GM18867 (cell line): ENCODE data around the gene ILDR2.

Source experiments
- ATAC-seq: cut with Tn5 transposase; IDR thresholded peaks from one replicate; pipeline ENCODE4 v1.9.1; 2021; ENCODE audit warnings: mild to moderate bottlenecking, moderate library complexity; ENCODE audit not compliant: unreplicated experiment

ILDR2 gene, protein sequence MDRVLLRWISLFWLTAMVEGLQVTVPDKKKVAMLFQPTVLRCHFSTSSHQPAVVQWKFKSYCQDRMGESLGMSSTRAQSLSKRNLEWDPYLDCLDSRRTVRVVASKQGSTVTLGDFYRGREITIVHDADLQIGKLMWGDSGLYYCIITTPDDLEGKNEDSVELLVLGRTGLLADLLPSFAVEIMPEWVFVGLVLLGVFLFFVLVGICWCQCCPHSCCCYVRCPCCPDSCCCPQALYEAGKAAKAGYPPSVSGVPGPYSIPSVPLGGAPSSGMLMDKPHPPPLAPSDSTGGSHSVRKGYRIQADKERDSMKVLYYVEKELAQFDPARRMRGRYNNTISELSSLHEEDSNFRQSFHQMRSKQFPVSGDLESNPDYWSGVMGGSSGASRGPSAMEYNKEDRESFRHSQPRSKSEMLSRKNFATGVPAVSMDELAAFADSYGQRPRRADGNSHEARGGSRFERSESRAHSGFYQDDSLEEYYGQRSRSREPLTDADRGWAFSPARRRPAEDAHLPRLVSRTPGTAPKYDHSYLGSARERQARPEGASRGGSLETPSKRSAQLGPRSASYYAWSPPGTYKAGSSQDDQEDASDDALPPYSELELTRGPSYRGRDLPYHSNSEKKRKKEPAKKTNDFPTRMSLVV

DNA sequence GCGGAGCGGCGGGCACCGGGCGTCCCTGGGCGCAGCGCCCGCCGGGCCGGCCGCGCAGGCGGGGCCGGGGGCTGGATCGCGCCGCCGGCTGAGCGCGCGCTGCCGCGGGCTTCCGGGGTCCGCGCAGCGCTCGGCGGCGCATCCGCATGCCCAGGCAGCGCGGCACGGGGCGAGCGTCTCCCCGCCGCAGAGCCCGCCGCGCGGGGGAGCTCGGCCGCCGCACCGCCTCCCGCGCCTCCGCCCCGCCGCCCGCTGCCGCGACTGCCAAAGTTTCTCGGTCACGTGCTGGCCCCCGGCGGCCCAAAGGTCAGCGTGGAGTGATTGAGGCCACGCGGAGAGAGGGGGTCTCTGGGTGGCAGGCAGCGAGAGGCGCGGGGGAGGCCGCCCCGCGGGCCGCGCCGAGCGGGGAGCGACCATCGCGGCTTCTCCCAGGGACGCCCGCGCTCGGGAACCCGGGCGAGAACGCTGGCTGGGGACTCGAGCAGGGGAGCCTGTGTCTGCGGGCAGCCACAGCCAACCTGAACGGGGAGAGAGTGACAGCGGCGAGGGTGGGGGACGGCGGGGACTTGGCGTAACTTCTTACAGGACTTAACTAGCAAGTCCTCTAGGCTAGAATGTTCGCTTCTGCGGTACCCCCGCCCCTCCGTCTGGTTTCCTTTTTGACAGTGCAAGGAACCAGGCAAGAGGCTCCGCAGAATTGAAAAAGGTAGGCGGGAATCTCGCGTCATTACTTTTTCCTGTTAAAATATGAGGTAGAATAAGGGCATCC, at the start of gene ILDR2:
TSS of gene ILDR2 (minus strand) at position 180 of the 769 bp plus-strand sequence. CDS start 272 bp downstream, outside the sequence.
- ATAC-seq = peak; percentile 61

DNA sequence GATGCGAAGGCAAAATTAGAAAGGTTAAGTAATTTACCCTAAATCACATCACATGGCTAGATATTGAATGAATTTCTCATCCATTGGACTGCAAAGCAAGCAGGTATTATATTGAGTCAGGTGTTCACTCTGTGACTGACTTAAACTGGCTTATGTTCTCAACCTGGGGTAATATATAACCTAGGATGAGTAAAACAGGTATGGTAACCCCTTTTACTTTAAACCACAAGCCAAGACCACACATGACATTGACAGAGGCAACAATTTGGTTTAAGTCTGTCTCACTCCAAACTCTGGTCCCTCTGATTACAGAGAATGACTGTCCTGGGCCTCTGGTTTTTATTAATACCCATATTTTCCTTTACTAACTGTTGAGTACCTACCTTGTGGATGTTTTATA, 47.0 kb upstream of the ILDR2 start:
- peak; percentile 55 for ATAC-seq

DNA sequence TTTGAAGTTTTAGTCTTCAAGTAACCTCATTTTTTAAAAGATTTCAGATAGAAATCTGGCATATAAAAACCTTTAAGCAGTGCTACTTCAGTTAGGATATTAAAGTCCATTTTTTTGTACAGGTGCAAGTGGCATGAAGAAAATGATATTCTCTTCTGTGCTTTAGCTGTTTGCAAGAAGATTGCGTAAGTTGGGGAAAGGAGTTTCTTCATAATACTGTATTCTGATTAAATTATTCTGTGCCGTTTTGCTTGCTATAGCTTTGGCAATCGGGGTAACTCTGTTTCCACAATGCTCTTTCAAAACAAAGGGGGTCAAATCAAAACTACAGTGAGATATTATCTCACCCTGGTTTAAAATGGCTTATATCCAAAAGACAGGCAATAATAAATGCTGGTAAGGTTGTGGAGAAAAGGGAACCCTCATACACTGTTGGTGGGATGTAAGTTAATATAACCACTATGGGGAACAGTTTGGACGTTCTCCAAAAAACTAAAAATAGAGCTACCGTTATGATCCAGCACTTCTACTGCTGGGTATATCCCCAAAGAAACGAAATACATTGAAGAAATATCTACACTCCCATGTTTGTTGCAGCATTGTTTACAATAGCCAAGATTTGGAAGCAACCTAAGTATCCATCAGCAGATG, 40.9 kb upstream of the ILDR2 start:
- no peak for ATAC-seq

DNA sequence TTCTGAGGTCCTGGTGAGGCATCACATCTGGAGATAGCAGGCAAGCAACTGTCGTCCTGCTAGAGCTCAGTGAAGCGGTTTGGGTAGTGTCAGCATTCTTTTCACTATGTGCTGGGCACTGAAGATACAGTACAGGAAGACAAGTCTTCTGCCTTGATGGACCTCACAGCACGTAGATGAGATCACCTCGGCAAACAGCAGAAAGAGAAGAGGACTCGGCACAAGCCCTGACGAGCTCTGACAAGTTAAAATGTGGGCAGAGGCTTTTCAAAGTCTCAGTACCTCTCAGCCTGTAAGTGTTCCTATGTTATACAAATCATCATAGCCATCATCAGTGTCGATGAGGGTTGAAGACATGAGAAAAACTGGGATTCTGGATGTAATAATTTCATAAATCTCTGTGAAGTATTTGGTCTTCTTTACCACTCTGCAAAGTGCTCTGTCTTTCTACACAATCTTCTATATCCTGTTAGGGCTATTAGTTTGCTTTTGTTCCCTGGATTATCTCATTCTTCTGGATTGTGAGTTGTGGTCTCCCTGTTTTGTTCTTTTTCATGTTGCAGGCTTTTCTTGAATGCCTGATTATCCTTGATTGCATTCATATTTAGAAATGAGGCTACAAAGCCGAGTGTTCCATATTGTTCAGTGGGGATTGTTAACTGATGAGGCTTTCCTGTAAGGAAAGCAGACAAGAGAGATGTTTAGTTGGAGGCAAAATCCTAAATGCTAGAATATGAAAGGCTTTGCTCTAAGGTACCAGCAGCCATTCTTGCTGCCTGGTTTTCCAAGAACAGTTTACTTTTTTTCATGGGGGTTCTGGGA, 38.0 kb upstream of the ILDR2 start:
- ATAC-seq = no peak

DNA sequence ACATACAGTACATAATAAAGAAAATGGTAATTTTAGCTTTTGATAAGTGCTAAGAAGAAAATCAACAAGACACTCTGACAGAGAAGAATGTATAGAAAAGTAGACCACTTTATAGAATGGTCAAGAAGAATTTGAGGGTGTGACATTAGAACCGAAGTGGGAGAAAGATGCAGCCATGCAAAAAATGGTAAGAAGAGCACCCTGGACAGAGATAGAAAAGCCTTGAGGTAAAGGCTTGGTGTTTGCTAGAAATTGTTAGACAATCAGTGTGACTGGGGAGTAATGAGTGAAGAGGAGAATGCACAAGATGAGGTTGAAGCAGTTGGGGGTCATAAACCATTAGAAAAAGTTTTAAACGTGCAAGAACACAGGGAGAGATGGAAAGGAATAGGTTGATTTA, 37.2 kb upstream of the ILDR2 start:
- no peak for ATAC-seq

DNA sequence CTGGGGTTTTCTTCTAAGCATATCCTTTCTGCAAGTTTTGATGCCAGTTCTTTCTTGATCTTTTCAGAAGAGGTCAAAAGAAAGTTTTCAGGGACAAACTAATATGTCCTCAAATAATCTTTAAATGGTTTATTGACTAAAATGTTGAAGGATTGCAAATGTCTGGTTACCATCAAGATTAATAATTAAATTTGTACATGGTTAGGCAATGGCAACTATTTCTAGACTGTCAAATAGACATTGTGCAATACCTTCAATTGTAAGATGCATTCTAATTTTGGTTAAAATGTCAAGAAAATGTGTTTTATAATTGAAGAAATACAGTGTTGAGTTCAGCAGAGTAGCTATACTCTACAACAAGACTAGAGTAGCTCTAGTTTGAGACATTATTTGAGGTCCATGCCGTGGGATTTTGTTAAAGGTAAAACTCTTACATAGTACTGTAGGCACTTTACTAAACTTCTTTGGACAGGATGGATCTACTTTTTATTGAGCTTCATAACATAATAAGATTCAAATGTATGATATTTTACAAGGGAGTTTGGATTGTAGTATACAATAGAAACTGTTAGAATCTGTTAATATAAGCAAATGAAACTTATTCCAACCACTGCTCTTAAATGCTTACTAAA, 36.3 kb upstream of the ILDR2 start:
- no peak for ATAC-seq

DNA sequence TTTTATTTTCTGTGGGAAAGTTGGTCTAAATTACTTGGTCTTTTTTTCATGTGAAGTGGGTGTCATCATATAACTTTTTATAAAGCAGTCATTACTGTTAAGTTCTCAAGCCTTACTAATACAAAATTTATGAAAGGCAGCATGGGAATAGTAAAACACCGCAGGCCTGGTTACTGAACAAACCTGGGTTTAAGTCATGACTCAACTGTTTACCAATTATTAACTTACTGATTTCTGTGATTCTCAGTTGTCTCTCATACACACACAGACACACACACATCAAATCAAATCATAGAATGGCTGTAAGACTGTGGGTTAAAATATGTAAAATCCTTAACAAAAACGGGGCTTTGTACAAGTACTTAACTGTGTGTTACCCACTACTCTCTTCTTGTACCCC, 28.4 kb upstream of the ILDR2 start:
- no peak for ATAC-seq

DNA sequence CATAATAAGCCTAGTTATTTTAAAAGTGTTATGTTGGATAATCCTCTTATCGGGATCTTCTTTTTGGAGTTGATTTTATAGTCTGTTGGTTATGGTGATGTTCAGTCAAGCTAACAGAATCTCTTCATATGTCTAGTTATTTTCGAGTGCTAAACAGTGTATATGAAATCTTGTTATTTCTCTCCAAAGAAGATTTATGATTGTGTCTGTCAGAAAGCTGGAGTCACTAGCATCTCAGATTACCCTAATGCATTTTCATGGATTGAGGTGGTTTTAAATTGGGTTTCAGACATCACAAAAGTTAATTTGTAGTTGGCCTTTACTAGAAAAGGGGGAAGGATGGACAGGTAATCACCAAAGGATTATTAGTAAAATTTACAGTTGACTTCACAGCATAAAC, 27.0 kb upstream of the ILDR2 start:
- no peak for ATAC-seq

DNA sequence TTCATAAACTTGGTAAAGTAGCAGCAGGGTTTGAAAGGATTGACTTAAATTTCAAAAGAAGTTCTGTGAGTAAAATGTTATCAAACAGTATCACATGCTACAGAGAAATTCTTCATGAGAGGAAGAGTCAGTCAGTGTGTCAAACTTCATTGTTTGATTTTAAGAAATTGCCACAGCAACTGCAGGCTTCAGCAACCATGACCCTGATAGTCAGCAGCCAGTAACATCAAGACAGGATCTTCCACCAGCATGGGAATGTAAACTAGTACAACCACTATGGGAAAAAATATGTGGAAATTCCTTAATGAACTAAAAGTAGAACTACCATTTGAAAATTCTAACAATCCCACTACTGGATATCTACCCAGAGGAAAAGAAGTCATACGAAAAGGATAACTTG, 25.2 kb upstream of the ILDR2 start:
- no peak for ATAC-seq

DNA sequence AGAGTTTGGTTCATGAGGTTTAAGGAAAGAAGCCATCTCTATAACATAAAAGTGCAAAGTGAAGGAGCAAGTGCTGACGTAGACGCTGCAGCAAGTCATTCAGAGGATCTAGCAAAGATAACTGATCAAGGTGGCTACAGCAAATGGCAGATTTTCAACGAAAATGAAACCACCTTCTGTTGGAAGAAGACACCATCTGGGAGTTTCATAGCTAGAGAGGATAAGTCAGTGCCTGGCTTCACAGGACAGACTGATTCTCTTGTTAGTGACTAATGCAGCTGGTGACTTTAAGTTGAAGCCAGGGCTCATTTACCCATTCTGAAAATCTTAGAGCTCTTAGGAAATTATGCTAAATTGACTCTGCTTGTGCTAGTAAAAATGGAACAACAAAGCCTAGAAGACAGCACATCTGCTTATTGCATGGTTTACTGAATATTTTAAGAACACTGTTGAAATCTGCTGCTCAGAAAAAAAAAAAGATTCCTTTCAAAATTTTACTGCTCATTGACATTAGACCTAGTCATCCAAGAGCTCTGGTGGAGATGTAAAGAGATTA, 24.2 kb upstream of the ILDR2 start:
- ATAC-seq = peak; percentile 85

DNA sequence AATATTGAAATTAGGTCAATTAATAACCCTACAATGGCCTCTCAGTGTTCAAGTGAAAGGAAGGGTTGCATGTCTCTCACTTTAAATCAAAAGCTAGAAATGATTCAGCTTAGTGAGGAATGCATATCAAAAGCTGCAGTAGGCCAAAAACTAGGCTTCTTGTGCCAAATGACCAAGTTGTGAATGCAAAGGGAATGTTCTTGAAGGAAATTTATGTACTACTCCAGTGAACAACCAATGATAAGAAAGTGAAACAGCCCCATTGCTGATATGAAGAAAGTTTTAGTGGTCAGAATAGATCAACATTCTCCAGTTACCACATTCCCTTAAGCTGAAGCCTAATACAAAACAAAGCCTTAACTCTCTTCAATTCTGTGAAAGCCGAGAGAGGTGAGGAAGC, 23.7 kb upstream of the ILDR2 start:
- ATAC-seq = peak; percentile 43

DNA sequence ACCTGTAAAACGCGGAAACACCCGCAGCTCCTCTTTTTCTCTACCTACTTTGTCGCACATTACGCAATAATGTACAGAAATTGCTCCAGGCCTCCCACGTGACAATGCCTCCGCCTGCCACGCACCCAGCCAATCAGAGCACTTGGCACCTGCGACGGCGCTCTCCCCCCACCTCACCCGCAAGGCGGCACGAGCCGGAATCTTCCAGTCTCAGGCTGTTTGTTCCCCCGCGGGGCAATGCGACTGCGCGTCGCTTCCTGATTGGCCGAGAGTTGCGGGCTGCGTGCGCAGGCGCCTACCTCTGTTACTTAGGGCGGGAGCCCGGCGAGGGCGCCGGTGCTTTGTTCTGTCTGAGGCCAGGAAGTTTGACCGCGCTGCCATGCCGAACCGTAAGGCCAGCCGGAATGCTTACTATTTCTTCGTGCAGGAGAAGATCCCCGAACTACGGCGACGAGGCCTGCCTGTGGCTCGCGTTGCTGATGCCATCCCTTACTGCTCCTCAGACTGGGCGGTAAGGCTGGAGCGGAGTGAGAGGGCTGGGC, 13.7 kb upstream of the ILDR2 start, which contains the start of gene MAEL:
TSS of gene MAEL (plus strand) at position 307 of the 542 bp plus-strand sequence. CDS start at position 380, 73 bp downstream.
- no peak for ATAC-seq

DNA sequence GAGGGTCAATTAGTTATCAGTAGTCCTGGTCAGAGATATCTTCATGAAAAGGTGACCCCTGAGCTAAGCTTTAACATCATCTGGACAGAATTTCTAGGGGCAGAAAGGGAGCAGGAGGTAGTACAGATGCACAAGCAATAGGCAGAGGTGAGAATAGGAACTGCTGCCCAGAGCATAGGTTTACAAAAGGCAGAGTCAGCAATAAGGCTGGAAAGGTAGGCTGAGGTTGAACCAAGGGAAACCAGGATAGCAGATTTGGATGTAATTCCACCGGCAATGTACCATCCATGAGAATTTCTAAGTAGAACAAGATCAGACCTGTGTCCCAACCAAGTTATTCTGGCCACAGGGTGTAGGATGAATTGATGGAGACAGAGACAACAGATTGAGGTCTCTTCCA, 6.2 kb upstream of the ILDR2 start:
- ATAC-seq = no peak

DNA sequence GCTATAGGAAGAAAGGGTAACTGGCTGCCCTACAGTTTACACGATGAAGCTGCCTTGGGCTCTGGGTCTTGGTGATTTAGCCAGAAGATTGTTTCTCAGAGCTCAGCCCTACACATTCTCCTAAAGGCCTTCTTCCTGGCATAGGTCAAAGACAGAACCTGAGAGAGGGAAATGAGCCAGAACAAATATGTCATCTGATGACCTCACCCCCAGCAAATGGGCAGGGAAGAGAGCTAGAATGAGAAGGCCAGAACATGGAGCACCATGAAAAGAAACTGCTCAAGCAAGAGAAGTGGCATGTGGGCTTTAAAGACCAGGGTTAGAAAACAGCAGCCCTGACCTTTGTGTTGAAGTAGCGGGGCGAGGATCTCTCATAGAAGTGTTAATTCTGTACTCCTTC, 5.5 kb upstream of the ILDR2 start:
- ATAC-seq = no peak

DNA sequence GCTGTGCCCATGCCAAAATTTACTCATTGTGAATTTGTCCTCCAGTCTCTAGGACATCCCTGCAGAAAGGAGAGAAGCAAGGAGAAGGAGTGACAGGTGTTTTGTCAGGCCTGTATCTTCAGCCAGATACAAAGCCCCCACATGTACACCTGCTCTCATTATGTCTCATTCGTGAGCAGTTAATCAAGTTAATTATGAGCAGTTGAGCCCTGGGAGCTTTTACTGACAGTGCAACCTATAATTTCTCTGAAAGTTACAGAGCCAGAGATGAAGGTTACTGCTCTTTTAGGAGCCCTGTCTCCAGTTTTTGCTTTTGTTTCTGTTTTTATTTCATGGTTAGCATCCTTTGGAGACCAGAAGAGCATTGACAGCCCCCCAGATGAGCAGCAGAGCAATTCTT, 5.0 kb upstream of the ILDR2 start:
- no peak for ATAC-seq

DNA sequence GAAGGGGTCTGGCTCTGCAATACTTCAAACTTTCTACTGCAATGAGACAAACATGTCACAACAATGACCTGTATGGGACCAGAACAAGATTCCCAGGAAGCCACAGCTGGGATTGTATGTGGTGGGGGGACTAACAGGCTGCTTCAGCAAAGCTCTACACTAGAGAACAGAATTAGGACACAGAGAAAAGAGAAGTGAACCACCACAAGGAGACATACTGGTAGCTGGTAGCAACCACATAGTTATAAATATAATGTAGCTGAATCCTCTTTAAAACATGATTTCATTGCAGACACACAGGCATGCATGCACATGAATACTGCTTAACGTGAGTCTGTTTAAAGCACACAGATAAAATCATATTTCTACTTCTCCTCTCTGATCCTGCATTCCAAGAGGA, 3.5 kb upstream of the ILDR2 start:
- peak; percentile 55 for ATAC-seq

DNA sequence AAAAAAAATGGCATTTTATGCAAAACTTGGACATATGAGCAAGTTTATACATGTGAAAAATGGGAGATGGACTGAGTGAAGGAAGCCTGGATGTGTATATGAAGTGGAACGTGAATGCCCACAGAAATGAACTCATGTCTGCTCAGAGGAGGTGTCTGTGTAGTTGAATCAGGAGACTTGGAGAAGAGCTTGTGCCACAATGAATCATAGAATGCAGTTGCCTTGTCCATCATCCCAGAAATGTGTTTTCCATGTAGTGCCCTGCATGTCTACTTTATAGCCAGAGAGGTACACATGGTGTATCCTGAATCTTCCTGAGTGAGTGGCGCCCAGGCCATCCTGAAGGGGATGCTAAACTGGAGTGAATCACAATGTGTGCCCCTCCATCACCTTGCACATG, 2.6 kb upstream of the ILDR2 start:
- ATAC-seq = no peak

DNA sequence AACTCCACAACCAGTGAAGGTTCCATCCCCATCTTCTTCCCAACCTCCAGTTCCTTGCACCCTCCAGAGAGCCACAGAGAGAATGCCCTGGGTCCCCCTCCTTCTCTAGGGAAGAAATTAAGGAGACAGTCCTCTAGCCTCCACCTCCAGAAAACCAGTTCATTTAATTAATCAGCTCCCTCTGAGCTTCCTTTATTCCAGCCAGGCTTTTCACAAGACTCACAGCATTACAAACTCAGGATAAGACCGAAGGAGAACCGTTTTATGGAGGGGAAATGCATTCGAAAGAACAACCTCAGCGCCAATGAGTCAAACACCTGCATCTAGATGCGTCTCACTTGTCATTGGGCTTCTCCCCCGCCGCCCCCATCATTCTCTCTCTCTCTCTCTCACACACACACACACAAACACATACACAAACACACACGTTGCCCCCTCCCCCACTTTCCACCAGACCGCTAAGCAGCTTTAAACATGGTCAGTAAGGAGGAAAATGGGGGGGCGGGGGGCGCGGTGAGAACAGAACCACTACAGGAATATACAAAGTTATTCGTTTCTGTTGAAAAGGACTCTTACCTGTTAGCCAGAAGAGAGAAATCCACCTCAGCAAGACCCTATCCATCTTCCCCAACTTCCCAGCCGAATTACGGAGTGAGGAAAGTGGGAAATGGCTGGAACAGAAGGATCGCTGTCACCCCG, 544 bp downstream of the ILDR2 start:
- peak; percentile 3 for ATAC-seq

DNA sequence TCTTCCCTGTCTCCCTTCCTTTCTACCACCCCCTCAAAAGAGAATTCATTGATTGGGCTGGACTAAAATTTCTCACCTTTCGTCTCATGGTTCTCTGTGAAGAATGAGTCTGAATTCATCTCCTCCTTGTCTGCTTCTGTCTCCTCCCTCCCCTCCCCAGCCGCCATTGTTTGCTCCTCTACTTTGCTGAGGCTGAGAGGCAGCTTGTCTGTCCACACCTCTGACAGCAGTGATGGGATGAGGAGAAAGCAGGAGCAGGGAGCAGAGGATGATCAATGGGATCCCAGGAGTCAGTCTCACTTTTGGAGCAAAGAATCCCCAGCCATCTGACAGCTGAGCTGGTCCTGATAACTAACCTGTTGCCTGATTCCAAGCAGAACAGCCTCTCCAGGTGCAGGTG, 2.5 kb downstream of the ILDR2 start:
- no peak for ATAC-seq
